OCI-LY7 (cell line): ENCODE data around the gene GNLY.

ENCODE experiments used
- EZH2phosphoT487 ChIP-seq: fragments of 200-600 bp; sonication (generic); IDR thresholded peaks from 2 replicates; pipeline ENCODE4 v1.6.1; 2018; ENCODE audit warnings: low read depth, borderline replicate concordance, mild to moderate bottlenecking, mixed run types, antibody characterized with exemption, low read length, moderate library complexity, mixed read lengths
- TF ChIP-seq, protein P1 (sequence below): fragments of 200-600 bp; sonication (generic); conservative IDR thresholded peaks from 2 replicates; pipeline ENCODE4 v1.5.1; 2014; ENCODE audit warnings: mild to moderate bottlenecking, antibody characterized with exemption, low read length, moderate library complexity, mixed read lengths

DNA sequence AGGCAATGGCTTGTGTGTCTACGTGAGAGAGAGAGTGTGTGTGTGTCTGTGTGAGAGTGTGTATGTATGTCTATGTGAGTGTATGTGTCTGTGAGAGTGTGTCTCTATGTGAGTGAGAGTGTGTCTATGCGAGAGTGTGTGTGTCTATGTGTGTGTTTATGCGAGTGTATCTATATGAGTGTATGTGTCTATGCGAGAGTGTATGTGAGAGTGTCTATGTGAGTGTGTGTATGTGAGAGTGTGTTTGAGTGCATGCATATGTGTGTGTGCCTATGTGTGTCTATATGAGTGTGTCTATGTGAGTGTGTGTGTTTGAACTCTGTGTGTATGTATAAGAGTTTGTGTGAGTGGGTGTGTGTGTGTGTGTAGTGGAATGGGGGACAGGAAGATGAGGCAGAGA lies 9.8 kb upstream of the GNLY start:
- TF ChIP-seq EZH2phosphoT487, result no peak
- TF ChIP-seq, protein P1, sequence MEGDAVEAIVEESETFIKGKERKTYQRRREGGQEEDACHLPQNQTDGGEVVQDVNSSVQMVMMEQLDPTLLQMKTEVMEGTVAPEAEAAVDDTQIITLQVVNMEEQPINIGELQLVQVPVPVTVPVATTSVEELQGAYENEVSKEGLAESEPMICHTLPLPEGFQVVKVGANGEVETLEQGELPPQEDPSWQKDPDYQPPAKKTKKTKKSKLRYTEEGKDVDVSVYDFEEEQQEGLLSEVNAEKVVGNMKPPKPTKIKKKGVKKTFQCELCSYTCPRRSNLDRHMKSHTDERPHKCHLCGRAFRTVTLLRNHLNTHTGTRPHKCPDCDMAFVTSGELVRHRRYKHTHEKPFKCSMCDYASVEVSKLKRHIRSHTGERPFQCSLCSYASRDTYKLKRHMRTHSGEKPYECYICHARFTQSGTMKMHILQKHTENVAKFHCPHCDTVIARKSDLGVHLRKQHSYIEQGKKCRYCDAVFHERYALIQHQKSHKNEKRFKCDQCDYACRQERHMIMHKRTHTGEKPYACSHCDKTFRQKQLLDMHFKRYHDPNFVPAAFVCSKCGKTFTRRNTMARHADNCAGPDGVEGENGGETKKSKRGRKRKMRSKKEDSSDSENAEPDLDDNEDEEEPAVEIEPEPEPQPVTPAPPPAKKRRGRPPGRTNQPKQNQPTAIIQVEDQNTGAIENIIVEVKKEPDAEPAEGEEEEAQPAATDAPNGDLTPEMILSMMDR, result no peak
